GM19025 (cell line): ENCODE data around the gene HEATR3.
A peak's percentile ranks its signal among the peaks of the same experiment; 100 is the strongest.

ENCODE experiments used
- ATAC-seq: cut with Tn5 transposase; IDR thresholded peaks from one replicate; pipeline ENCODE4 v1.9.1; 2021; ENCODE audit warnings: mild to moderate bottlenecking, low read depth, moderate library complexity; ENCODE audit not compliant: unreplicated experiment

Gene HEATR3, protein sequence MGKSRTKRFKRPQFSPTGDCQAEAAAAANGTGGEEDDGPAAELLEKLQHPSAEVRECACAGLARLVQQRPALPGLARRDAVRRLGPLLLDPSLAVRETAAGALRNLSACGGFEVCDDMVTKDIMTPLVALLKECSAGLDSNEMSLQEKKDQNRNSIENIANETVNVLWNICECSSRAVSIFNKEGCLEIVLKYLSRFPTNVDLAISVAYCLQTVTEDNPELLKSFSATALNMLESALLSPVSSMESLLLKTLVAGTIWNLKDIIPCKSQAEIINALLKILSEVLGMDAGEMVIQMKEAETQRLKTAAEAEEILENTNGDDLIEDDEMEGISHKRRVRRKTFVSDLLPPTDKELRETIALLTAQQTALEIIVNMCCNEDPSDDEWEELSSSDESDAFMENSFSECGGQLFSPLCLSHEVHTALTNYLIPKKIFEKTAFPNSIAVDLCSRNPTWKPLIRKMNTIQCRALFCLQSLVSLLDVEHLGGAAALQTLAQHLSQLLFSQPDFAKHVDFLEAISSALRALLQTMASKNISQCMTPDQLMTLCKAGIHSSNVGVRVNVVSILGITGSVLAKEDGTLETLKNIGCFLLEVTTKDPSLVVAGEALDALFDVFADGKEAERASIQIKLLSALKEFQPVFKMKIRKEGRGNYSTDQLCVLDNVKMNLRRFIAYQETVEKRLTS

DNA sequence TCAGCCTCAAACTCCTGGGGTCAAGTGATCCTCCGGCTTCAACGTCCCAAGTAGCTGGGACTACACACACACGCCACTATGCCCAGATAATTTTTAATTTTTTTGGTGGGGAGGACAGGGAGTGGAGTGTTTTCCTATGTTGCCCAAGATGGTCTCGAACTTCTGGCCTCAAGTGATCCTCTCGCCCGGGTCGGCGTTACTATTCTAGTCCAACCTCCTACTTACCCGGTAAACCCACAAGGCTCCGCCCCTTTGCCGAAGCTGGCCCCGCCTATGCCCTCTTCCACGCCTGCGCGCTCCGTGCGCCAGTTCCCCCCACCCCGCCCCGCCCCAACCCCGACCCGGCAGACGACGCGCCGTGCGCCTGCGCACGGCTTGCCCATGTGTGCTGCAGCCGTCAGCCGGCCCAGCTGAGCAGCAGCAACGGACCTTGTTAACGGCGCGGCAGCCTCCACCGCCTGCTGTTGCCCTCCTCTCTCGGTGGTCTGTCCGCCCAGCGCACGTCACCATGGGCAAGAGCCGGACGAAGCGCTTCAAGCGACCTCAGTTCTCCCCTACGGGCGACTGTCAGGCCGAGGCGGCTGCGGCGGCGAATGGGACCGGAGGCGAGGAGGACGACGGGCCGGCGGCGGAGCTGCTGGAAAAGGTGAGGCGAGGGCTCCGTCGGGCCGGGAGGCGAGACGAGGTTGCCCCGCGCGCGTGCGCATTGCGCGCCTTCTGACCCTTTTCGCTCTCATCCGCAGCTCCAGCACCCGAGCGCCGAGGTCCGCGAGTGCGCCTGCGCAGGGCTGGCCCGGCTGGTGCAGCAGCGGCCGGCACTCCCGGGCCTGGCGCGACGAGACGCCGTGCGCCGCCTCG, at the start of gene HEATR3:
Gene HEATR3 (plus strand): TSS at position 347 of the 858 bp plus-strand sequence. CDS start 162 bp downstream, at position 509.
- peak; percentile 83 for ATAC-seq

DNA sequence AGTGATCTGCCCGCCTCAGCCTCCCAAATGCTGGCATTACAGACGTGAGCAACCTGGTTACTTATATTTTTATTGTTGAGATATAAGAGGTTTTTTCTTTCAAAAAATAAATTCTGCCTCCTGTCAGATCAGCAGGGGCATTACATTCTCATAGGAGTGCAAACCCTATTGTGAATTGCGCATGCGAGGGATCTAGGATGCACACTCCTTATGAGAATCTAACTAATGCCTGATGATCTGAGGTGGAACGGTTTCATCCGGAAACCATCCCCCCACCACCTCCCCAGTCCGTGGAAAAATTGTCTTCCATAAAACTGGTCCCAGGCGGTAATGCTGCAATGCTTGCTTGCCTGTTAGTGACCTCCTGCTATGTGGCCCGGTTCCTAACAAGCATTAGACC, 48.2 kb upstream of the HEATR3 start:
- ATAC-seq: no peak

DNA sequence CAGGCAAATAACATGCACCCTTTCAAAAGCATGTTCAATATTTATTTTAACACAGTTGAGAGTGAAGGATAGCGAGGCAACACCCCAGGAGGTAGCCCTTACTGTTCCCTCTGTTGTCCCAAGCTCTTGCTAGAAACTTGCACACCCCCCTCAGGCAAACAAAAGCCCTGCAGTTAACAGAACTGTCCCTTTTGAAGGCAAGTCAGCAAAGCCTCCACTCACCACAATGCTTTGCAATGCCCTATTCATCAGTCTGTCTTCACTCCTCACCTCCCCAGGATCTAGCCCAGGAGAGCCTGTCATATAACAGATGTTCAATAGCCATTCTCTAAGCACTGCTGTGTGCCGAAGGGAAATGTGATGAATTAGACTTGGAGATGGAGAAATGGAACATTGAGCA, 44.2 kb upstream of the HEATR3 start:
- no peak for ATAC-seq

DNA sequence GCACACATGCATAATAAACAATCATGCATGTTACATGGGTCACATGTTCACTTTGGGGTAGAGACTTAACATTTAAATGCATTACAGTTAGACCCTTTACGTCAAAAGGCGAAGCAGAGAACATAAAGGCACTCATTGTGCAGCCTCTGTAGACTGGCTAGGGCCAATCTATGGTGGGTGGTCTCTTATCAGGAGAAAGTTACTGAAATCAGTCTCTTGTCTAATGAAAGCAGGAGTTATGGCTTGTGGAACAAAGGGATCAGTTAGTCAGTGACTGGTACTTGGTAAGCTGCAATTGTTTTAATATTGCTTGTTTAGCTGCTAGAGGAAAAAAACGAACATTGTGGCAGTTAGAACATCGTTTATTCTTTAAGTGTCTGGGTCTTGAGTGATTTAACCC, 42.1 kb upstream of the HEATR3 start:
- ATAC-seq: no peak

DNA sequence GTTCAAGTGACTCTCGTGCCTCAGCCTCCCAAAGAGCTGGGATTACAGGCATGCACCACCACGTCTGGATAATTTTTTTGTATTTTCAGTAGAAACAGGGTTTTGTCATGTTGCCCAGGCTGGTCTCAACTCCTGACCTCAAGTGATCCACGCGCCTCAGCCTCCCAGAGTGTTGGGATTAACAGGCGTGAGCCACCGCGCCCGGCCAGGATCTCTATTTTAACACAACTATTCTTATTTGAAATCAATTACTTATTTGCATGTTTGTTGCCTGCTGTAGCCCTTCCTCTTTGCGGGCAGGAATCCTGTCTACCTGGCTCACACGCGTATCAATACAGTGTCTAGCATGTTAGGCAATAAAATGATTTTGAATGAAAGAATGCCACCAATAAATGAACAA, 41.6 kb upstream of the HEATR3 start:
- no peak for ATAC-seq

DNA sequence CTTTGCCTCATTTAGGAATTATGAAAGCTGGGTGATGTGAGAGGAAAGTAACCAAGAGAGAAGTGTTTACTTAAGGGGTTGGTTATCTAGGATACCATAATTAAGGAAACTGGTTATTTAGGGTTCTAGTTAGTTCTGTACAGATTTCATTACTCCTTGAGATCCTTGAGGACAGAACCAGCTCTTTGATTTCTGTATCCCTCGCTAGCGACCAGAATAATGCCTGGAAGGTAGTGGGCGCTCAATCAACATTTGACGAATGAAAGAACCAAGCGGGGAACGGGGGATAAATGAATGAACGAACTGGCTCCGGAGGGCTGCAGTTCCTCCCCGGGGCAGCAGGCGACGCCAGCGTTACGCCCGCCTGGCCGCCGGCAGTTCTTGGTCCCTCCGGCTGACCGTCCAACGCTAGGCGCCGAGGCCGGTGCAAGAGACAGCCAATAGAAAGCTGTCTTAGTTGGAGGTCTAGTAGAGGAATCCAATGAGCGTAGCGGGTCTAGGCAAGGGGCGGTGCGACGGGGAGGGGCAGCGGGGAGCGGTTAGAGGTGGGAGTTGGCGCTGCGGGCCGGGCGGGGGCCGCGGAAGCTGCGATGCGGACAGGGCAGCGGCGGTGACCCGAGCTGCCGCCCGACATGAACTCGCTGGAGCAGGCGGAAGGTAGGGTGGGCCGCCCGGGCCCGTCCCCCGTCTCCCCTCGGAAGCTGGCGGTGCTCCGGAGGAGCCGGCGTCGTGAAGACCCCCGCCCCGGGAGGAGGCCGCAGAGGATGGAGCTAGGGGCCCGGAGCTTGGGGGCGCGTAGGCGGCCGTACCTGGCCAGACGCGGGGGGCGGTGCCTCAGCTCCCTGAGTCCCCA, 40.9 kb upstream of the HEATR3 start, which contains the start of gene CNEP1R1:
Gene CNEP1R1 (plus strand): TSS at position 542 of the 853 bp plus-strand sequence. CDS start 91 bp downstream, at position 633.
- ATAC-seq: peak; percentile 99

DNA sequence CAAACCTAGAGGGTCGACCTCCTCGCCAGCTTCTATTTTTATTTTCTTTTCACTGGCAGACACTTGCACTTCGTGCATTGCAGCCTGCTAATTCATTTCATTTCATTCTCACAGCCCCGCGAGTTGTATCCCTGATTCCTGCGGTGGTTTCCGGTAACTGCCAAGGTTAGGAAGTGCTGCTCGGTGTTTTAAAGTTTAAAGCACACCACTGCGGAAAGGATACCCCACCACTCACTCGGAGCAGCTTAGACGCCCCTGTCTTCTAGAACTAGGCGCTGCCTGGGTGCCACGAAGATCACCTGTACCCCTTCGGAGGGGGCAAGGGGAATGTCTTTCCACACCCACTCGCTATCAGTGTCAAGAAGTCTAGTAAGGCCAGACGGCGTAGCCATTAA, 40.2 kb upstream of the HEATR3 start:
- peak; percentile 1 for ATAC-seq

DNA sequence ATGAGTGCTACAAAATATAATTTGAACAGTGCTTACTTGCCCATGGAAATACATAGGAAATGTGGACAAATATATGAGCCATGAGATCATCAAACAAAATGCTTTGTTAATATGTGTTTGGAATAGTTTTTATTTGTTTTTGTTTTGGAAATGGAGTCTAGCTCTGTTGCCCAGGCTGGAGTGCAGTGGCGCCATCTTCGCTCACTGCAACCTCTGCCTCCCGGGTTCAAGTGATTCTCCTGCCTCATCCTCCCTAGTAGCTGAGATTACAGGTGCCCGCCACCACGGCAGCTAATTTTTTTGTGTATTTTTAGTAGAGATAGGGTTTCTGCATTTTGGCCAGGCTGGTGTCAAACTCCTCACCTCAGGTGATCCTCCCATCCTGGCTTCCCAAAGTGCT, 37.9 kb upstream of the HEATR3 start:
- no peak for ATAC-seq

DNA sequence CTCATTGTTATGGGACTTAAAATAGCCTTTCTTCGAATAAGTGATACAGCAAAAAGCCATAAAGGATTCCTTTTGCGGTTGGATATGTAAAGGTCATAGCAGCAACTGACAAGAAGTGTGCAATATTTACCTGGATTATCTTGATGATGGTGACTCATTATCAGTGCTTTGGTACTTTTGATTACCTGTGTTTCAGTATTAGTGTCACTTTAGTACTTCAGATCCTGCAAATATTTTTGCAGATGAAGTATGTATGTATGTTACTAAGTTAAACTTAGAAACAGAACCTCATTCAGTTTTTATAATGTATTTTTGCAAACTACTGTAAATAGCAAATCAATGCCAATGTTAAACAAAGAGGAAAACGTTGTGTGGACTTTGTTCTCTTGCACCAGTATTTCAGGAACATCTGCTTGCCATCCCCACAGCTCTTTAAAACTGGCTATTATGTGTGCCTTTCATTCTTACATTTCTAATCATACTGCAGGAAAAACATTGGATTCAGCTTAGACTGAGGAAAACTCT, 30.2 kb upstream of the HEATR3 start:
- ATAC-seq: no peak

DNA sequence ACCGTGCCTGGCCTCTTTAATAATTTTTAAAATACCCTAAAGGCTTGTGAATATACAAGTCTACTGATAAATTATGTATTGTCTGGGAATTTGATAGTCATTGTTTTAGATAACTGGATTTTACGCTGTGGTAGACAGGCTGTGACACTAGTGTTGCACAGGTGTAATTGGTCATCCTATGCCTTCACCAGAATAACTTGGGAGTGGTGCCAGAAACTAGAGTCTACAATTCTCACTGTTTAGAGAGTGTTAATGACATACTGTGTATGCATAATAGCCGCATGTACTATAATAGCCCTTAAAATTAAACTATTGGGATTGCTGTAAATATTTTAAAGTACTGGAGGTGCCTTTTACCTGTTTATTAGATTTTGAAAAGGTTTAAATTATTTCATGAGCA, 29.3 kb upstream of the HEATR3 start:
- no peak for ATAC-seq

DNA sequence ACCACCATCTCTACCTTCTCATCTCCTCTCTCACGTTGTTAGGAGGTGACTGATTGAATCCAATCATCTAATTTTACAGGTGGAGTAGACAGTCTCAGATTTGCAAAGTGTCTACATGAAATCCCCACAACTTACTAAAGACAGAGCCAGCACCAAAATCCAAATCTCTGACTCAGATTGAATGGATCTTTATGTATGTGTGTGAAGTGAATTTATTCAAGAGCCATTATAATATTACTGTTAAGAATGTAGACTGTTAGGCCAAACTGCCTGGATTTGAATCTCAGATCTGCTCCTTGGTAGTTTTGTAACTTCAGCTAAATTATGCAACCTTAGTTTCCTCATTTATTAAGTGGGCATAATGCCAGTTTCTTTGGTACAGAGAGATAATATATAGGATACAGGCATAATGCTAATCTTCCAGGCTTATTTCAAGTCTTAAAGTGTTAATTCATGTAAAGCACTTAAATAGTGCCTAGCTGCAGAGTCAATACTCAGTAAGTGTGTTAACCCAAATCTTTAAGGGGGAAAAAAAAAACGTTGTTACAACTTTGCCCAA, 28.0 kb upstream of the HEATR3 start:
- ATAC-seq: no peak

DNA sequence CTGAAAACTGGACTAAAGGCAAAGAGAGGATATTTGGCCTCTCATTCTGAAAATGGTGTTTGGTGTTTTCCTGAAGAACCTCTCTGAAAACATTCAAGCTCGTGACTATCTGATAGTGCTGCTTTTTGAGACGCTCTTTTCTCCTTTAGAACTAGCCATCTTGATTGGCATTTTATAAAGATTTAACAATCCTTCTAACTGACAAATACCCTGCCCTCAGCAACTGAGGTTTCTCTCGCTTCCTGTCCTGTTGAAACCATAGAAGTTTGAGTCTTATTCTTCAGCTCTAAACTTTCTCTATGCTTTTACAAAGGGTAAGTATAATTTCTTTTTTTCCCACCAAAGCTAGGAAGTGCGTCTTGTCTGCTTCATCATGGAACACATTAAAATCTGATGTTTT, 27.5 kb upstream of the HEATR3 start:
- no peak for ATAC-seq

DNA sequence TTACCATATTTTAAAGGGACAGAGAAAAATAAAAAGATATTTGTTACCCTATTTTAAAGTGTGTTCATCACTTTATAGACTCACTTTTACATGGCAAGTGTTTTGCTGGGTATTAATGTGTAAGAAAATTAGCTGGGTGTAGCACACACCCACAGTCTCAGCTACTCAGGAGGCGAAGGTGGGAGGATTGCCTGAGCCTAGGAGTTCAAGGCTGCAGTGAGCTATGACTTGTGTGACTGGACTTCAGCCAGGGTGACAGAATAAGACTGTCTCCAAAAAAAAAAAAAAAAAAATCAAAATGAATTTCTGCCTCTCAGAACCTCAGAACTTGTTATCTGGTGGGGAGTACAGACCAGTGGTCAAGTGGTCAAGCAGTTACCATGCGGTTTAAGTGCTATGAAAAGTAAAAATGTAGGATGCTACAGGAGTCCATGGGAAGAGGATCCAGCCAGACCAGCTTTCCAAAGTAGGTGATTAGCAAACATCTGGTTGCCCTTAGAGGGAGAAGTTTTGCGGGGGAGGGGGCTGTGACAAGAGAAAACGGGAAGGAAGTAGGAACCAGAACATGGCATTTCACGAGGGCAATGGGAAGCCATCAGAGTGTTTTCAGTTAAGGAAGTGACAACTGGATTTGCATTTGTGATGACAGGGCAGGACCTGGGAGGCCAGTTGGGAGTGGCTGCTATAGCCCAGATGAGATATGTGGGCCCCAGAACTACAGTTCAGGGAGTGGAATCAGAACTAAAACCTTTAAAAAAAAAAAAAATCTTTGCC, 26.8 kb upstream of the HEATR3 start:
- no peak for ATAC-seq

DNA sequence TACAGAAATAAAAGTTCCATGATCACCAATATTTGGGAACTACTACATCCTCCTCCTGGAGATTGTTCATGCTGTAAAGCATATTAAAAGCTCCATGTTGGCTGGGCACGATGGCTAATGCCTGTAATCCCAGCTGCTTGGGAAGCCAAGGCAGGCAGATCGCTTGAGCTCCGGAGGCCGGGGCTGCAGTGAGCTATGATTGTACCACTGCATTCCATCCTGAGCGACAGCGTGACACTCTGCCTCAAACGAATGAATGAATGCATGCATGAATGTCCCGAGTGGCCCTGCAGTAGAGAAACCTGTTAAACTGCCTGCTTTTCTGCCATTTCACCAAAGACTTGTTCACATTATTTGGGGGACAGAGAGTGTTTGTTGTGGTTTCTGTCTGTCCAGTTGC, 25.8 kb upstream of the HEATR3 start:
- ATAC-seq: no peak

DNA sequence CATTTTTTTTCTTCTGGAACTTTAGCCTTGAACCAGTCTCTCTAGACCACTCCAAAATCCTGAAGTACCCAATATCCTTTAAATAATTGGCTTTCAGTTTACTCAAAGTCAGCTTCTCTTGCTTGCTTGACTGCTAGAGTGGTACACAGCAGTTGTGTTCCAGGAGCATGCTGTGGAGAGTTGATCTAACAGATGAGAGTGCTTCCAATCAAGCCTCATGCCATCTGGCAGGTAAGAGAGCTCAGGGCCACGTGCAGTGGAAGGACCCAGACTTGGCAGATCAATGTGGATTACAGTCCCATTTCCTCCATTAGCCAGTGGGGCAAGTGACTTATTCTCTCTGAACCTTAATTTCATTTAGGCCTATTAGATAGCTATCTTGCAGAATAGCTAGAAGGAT, 25.1 kb upstream of the HEATR3 start:
- ATAC-seq: no peak

DNA sequence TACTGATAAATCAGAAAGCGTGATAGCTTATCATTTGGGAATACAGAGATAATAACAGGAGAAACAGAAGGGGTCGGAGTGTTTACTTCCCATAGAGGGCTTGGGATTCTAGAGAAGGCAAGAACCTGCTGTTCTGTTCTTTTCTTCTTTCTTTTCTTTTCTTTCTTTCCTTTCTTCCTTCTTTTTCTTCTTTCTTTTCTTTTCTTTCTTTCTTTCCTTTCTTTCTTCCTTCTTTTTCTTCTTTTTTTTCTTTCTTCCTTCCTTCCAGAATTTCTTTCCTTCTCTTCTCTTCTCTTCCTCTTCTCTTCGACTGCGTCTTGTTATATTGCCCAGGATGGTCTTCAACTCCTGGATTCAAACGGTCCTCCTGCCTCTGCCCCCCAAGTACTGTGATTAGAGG, 22.4 kb upstream of the HEATR3 start:
- ATAC-seq: no peak

DNA sequence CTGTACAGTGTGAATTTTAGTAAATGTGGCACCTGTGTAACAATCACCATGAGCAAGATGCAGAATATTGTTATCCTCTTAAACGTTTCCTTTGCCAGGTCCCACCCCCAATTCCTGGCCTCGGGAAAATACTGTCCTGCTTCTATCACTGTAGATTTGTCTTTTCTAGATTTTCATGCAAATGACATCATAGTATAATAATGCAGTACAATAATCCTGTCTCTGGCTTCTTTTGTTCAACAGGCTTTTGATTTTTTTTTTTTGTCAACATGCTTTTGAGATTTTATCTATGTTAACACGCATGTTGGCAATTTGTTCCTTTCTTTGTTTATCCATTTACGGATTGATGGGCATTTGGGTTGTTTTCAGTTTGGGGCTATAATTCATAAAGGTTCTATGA, 20.4 kb upstream of the HEATR3 start:
- ATAC-seq: no peak

DNA sequence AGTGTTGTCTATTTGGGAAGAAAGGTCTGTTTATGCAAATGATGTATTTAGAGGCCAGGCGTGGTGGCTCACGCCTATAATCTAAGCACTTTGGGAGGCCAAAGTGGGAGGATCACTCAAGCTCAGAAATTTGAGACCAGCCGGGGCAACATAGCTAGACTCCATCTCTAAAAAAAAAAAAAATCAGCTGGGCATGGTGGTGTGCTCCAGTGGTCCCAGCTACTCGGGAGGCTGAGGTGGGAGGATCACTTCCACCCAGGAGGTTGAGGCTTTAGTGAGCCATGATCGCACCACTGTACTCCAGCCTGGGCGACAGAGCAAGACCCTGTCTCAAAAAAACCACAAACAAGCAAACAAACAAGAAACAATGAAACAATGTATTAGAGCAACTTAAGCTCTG, 18.9 kb upstream of the HEATR3 start:
- ATAC-seq: no peak

DNA sequence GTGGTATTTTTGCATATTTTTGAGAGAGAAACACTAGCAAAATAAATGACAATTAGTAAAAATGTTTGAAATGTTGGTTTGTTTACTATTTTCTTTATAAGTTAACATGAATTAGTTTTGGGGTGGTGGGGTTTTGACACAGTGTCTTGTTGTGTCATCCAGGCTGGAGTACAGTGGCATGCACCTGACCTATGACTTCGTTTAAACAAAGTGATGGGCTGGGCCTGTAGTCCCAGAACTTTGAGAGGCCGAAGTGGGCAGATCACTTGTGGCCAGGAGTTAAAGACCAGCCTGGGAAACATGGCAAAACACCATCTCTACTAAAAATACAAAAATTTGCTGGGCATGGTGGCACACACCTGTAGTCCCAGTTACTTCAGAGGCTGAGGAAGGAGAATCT, 17.9 kb upstream of the HEATR3 start:
- no peak for ATAC-seq
